ENCODE data around the gene SPATA18. TPM values are rescaled to one million over a fixed set of nuclear protein-coding genes. Genes with fewer than 3 reads are reported as not detected.
"Not testable (repeated sequence)": the region's sequence is repeated elsewhere in the genome, so short reads cannot be mapped to it uniquely, and the experiment has no call there.

The SPATA18 gene
- total and polyA plus RNA-seq, 2 of the 8 experiments (the other 6 are each of a cell fraction or from before 2014, with no cell fraction given) = 1.4 to 2.4 TPM

GRCh38 chr4:52081216-52081615, 30.1 kb downstream of the SPATA18 start (continued):
- TF ChIP-seq SRF (IDR thresholded peaks at IDR 0.05; ENCODE audit: low read depth, low read length) (no peak), EP300 (IDR thresholded peaks at IDR 0.05; ENCODE audit: borderline replicate concordance in 1 of 2, low read depth in 2 of 2, low read length in 2 of 2) (no peak), HDAC2 (IDR thresholded peaks at IDR 0.05; ENCODE audit: borderline replicate concordance in 1 of 2, low read depth in 2 of 2, low read length in 2 of 2) (no peak), POU5F1 (IDR thresholded peaks at IDR 0.05; ENCODE audit: low read depth, low read length) (no peak), RFX5 (IDR thresholded peaks at IDR 0.05; ENCODE audit: borderline replicate concordance, low read depth, low read length) (no peak)

DNA sequence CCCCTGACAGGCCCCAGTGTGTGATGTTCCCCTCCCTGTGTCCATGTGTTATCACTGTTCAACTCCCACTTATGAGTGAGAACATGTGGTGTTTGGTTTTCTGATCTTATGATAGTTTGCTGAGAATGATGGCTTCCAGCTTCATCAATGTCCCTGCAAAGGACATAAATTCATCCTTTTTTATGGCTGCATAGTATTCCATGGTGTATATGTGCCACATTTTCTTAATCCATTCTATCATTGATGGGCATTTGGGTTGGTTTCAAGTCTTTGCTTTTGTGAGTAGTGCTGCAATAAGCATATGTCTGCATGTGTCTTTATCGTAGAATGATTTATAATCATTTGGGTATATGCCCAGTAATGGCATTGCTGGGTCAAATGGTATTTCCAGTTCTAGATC, 35.3 kb downstream of the SPATA18 start:
- H3K36me3 ChIP-seq (ENCODE audit: control insufficient read depth in 2 of 4, insufficient read depth in 4 of 4, low read length in 3 of 4); H3K18ac ChIP-seq (ENCODE audit: extremely low read depth, low read length); H3K27ac ChIP-seq (ENCODE audit: low read depth, low read length); H3K4me1 ChIP-seq (replicated peaks in 1 of 4; ENCODE audit: control insufficient read depth in 3 of 4, insufficient read depth in 4 of 4, low read length in 3 of 4); H2BK5ac ChIP-seq (ENCODE audit: low read depth, low read length); H4K91ac ChIP-seq (replicated peaks; ENCODE audit: insufficient read length, low read length); H2AK5ac ChIP-seq (ENCODE audit: low read depth, low read length); CTCF ChIA-PET (ENCODE audit: partially characterized antibody); H4K20me1 ChIP-seq (replicated peaks in 1 of 2; ENCODE audit: control insufficient read depth in 1 of 2, insufficient read depth in 2 of 2, low read length in 2 of 2); H4K8ac ChIP-seq (ENCODE audit: extremely low read depth, insufficient read depth, low read length); H3K27me3 ChIP-seq (replicated peaks in 1 of 4; ENCODE audit: control insufficient read depth in 3 of 4, extremely low read depth in 1 of 4, insufficient read depth in 3 of 4, low read length in 3 of 4); H3K79me1 ChIP-seq (ENCODE audit: low read depth, low read length); H3K14ac ChIP-seq (ENCODE audit: insufficient read length); H3K23ac ChIP-seq (ENCODE audit: insufficient read length); H2AFZ ChIP-seq (ENCODE audit: low read length); H3K9me3 ChIP-seq (ENCODE audit: insufficient read depth in 2 of 2, low read depth in 1 of 2, low read length in 1 of 2); H4K5ac ChIP-seq (ENCODE audit: insufficient read length, low read depth, low read length); H3K23me2 ChIP-seq (ENCODE audit: low read depth, low read length); H2BK20ac ChIP-seq (ENCODE audit: low read length); H3K4ac ChIP-seq (replicated peaks; ENCODE audit: insufficient read length, low read depth, low read length); FAIRE-seq; H2BK12ac ChIP-seq (ENCODE audit: low read depth, low read length); H3K79me2 ChIP-seq (ENCODE audit: control insufficient read depth in 1 of 2, insufficient read depth in 2 of 2, low read length in 2 of 2); H3K9ac ChIP-seq (replicated peaks in 1 of 4; ENCODE audit: extremely low read depth in 1 of 4, low read depth in 3 of 4, low read length in 3 of 4); H3K56ac ChIP-seq (replicated peaks; ENCODE audit: insufficient read length, low read depth, low read length); POLR2A ChIA-PET (ENCODE audit: partially characterized antibody); H3K4me3 ChIP-seq (ENCODE audit: extremely low read depth in 1 of 4, insufficient read depth in 2 of 4, low read depth in 3 of 4, low read length in 4 of 4); H3K4me2 ChIP-seq (ENCODE audit: insufficient read depth in 1 of 2, low read depth in 2 of 2, low read length in 2 of 2); DNase-seq (ENCODE audit: low read depth in 1 of 2, low spot score in 2 of 2); H2BK15ac ChIP-seq (ENCODE audit: low read length); H2BK120ac ChIP-seq (replicated peaks; ENCODE audit: low read depth, low read length): not testable (repeated sequence)
- WGBS, 2 experiments (ENCODE audit: extremely low coverage in 1 of 2, insufficient coverage in 1 of 2, insufficient read length in 1 of 2, insufficient replicate concordance in 2 of 2, low coverage in 1 of 2, low lambda C conversion rate in 2 of 2, missing lambda C conversion rate in 1 of 2) = 95% methylated on average over 1 of the region's 1 CpG; no CpG with 5 or more reads in 1 of the 2 experiments

Measured in H1 (cell line).